Smooth muscle cell of the umbilical artery (primary cell): ENCODE results near the gene MBNL1. TPM values are rescaled to one million over a fixed set of nuclear protein-coding genes. Genes with fewer than 3 reads are reported as not detected.

ENCODE experiments used
- total RNA-seq: library from RNA; depleted of rRNA; stranded (reverse); fragments of >200 nt; gene quantifications from 2 replicates; pipeline ENCODE4 v1.2.3, GENCODE V29; 2014

The MBNL1 gene
- 181 and 273 TPM in 2 replicates for total RNA-seq

GRCh38 chr3:152268555-152269055, at the start of gene MBNL1:
Gene MBNL1, plus strand, starts transcription at chr3:152268929. Its CDS starts 31,265 bp downstream, at chr3:152300194.

